B cell (primary cell): Measurements from ENCODE around the gene NTM. TPM values are rescaled to one million over a fixed set of nuclear protein-coding genes. Genes with fewer than 3 reads are reported as not detected.

ENCODE experiments used
- ATAC-seq: fragments of 200-7000 bp; cut with Tn5 transposase; one replicate; pipeline ENCODE4 v1.10.0; 2021; ENCODE audit warnings: low read depth, mild to moderate bottlenecking, moderate number of reproducible peaks, moderate library complexity
- CTCF ChIA-PET: fragments of 350-600 bp; sonication (Branson Sonifier 250); formaldehyde crosslinking; loops from one replicate; lab custom pipeline; 2021; ENCODE audit warnings: antibody characterized with exemption, inconsistent platforms; lab: Charles Lee
- POLR2A ChIA-PET: fragments of 350-600 bp; sonication (Branson Sonifier 250); formaldehyde crosslinking; loops from one replicate; lab custom pipeline; 2021; ENCODE audit warnings: antibody characterized with exemption; lab: Charles Lee
- DNase-seq: peaks from one replicate; pipeline ENCODE4 v3.0.0; 2013
- H2AFZ ChIP-seq: 2 replicates; pipeline ENCODE4 v1.6.1; 2012; ENCODE audit warnings: mild to moderate bottlenecking, low read depth, low read length; ENCODE audit not compliant: insufficient read depth, poor library complexity, severe bottlenecking
- H3K27ac ChIP-seq, 2 donors: 1 replicate in 1 of 2; 2 replicates in 1 of 2; pipeline ENCODE4 v1.5.1; 2012 to 2013; ENCODE audit warnings: low read length in 2 of 2, mild to moderate bottlenecking in 2 of 2, moderate library complexity in 1 of 2
- H3K27me3 ChIP-seq, 4 experiments: fragments of 200-600 bp in 1 of 4; sonication (generic) in 1 of 4; replicated peaks in 1 of 4; 1 replicate in 2 of 4; 2 replicates in 2 of 4; pipeline versions ENCODE4 v1.6.1 to v1.7.0; 2013 to 2016; ENCODE audit warnings: low read length in 3 of 4, mild to moderate bottlenecking in 2 of 4, mixed read lengths in 1 of 4, moderate library complexity in 1 of 4; ENCODE audit not compliant: insufficient read depth in 4 of 4, control insufficient read depth in 3 of 4; ENCODE audit errors: control extremely low read depth in 1 of 4
- H3K36me3 ChIP-seq, 2 experiments: replicated peaks in 1 of 2; 1 replicate in 1 of 2; 2 replicates in 1 of 2; pipeline versions ENCODE4 v1.6.1 to v1.7.1; 2013; ENCODE audit warnings: low read length in 1 of 2; ENCODE audit not compliant: insufficient read depth in 2 of 2, control insufficient read depth in 1 of 2; ENCODE audit errors: control extremely low read depth in 1 of 2, extremely low read depth in 1 of 2
- H3K4me1 ChIP-seq, 2 donors: fragments of 200-600 bp in 1 of 2; sonication (generic) in 1 of 2; 1 replicate in 1 of 2; 2 replicates in 1 of 2; pipeline versions ENCODE4 v1.5.1 to v1.6.1; 2013 to 2017; ENCODE audit warnings: low read length in 2 of 2; ENCODE audit not compliant: control insufficient read depth in 2 of 2, insufficient read depth in 2 of 2
- H3K4me2 ChIP-seq: replicated peaks from 2 replicates; pipeline ENCODE3; 2012; ENCODE audit warnings: mild to moderate bottlenecking, low read depth, low read length; ENCODE audit not compliant: poor library complexity, severe bottlenecking
- H3K4me3 ChIP-seq, 5 experiments: fragments of 200-600 bp in 1 of 5; sonication (generic) in 1 of 5; 1 replicate in 3 of 5; 2 replicates in 2 of 5; pipeline versions ENCODE4 v1.5.1 to v1.7.0; 2011 to 2016; ENCODE audit warnings: low read length in 4 of 5, mild to moderate bottlenecking in 4 of 5, low read depth in 2 of 5, control low read depth in 1 of 5, moderate library complexity in 1 of 5; ENCODE audit not compliant: insufficient read depth in 1 of 5; ENCODE audit errors: control extremely low read depth in 1 of 5, extremely low read depth in 1 of 5
- H3K79me2 ChIP-seq: fragments of 200-600 bp; sonication (generic); one replicate; pipeline ENCODE4 v1.6.0; 2016; ENCODE audit warnings: low read length; ENCODE audit not compliant: control insufficient read depth, insufficient read depth
- H3K9ac ChIP-seq: fragments of 200-600 bp; sonication (generic); 2 replicates; pipeline ENCODE4 v1.6.1; 2017; ENCODE audit warnings: mild to moderate bottlenecking, low read length, moderate library complexity
- H3K9me3 ChIP-seq, 3 donors: one replicate each; pipeline versions ENCODE4 v1.6.1 to v1.7.1; 2013; ENCODE audit warnings: low read length in 2 of 3; ENCODE audit not compliant: control insufficient read depth in 2 of 3, insufficient read depth in 1 of 3; ENCODE audit errors: control extremely low read depth in 1 of 3
- H4K20me1 ChIP-seq: 2 replicates; pipeline ENCODE4 v1.6.0; 2012; ENCODE audit warnings: mild to moderate bottlenecking, low read length; ENCODE audit not compliant: insufficient read depth, control insufficient read depth, poor library complexity, severe bottlenecking
- H3K27ac Mint-ChIP-seq: one replicate; pipeline ENCODE4 v1.8.0; 2021; ENCODE audit warnings: mixed read lengths
- H3K27me3 Mint-ChIP-seq: one replicate; pipeline ENCODE4 v1.8.0; 2021; ENCODE audit warnings: mixed read lengths
- H3K4me1 Mint-ChIP-seq: one replicate; pipeline ENCODE4 v1.8.0; 2021; ENCODE audit warnings: mixed read lengths
- H3K4me3 Mint-ChIP-seq: one replicate; pipeline ENCODE4 v1.8.0; 2021; ENCODE audit warnings: mixed read lengths
- H3K9me3 Mint-ChIP-seq: one replicate; pipeline ENCODE4 v1.8.0; 2022; ENCODE audit warnings: mixed read lengths; ENCODE audit not compliant: insufficient read depth
- CTCF ChIP-seq: fragments of 200-600 bp; IDR thresholded peaks from one replicate; pipeline ENCODE4 v1.8.0; 2022; ENCODE audit warnings: antibody characterized with exemption, mild to moderate bottlenecking
- EZH2 ChIP-seq: IDR thresholded peaks from 2 replicates; pipeline ENCODE4 v1.6.1; 2012; ENCODE audit warnings: borderline replicate concordance, low read depth, mild to moderate bottlenecking, moderate library complexity, low read length; ENCODE audit not compliant: insufficient read depth, poor library complexity, severe bottlenecking
- WGBS: methylation state at CpG from one replicate; pipeline ENCODE4 v1.1.5; 2013; ENCODE audit warnings: missing lambda C conversion rate; ENCODE audit not compliant: insufficient coverage; 5-methylcytosine and 5-hydroxymethylcytosine counted together
- intact Hi-C: fragments of 100-400 bp; cut with micrococcal nuclease; formaldehyde crosslinking; loops from one replicate; pipeline ENCODE4 v1.10.0; 2022
- polyA plus RNA-seq: library from polyadenylated mRNA; depleted of rRNA; stranded (reverse); fragments of >200 nt; gene quantifications from 2 replicates; pipeline ENCODE4 v1.2.3, GENCODE V29; 2012
- total RNA-seq, 2 donors: library from RNA; stranded (reverse); fragments of 120-200 nt in 1 of 2; gene quantifications; 1 replicate in 1 of 2; 2 replicates in 1 of 2; pipeline versions ENCODE4 v1.2.3 to v1.2.4, GENCODE V29; 2013 to 2022

Gene NTM
- total and polyA plus RNA-seq, 2 donors (not counting 1 experiment from before 2014, with no cell fraction given): not detected

GRCh38 chr11:131750692-131751091 lies 380.3 kb downstream of the NTM start:
- no peaks in the 10 kb centered on the region for H4K20me1 ChIP-seq
- H3K4me2 ChIP-seq: no peak overlapping the region
- intact Hi-C loops: no loop called here
- no peak for TF ChIP-seq EZH2
- no peaks in the 10 kb centered on the region for H3K79me2 ChIP-seq
- H3K27ac Mint-ChIP-seq: no peak overlapping the region
- H3K27me3 Mint-ChIP-seq: no peaks in the 10 kb centered on the region
- no peak overlapping the region for H3K9ac ChIP-seq
- no peaks in the 10 kb centered on the region for H3K27me3 ChIP-seq
- no peak for ATAC-seq
- H3K27ac ChIP-seq: no peak overlapping the region
- CTCF ChIA-PET: no interaction called here
- H3K4me3 ChIP-seq: no peak overlapping the region
- H2AFZ ChIP-seq: no peak overlapping the region
- peaks cover 2% of the 10 kb centered on the region for H3K9me3 Mint-ChIP-seq
- 87% methylated on average over 4 of the region's 5 CpGs for whole genome bisulfite sequencing
- H3K4me3 Mint-ChIP-seq: no peak overlapping the region
- H3K36me3 ChIP-seq: no peaks in the 10 kb centered on the region
- POLR2A ChIA-PET: no interaction called here
- H3K4me1 Mint-ChIP-seq: no peaks in the 10 kb centered on the region
- DNase-seq: no peak
- no peaks in the 10 kb centered on the region for H3K4me1 ChIP-seq
- peaks cover 0 to 2% (median 0%) of the 10 kb centered on the region in 3 donors for H3K9me3 ChIP-seq

- no peak overlapping the region for H3K27ac ChIP-seq
- peaks cover 0 to 2% (median 0%) of the 10 kb centered on the region in 3 donors for H3K9me3 ChIP-seq
- no peak overlapping the region for H3K4me3 ChIP-seq
- TF ChIP-seq EZH2 (no peak), CTCF (no peak)
- ChIA-PET POLR2A (no interaction called here), CTCF (no interaction called here)
- H4K20me1 ChIP-seq: no peaks in the 10 kb centered on the region
- H3K4me2 ChIP-seq: no peak overlapping the region
- no peaks in the 10 kb centered on the region for H3K36me3 ChIP-seq
- WGBS: 100% methylated on average over 1 of the region's 3 CpGs
- no peak for ATAC-seq
- H2AFZ ChIP-seq: no peak overlapping the region
- DNase-seq: no peak
- no peaks in the 10 kb centered on the region for H3K4me1 ChIP-seq
- no peaks in the 10 kb centered on the region for H3K27me3 Mint-ChIP-seq
- H3K4me1 Mint-ChIP-seq: no peaks in the 10 kb centered on the region
- H3K4me3 Mint-ChIP-seq: no peak overlapping the region
- intact Hi-C loops: no loop called here
- H3K79me2 ChIP-seq: no peaks in the 10 kb centered on the region
- H3K27me3 ChIP-seq: no peaks in the 10 kb centered on the region
- no peak overlapping the region for H3K9ac ChIP-seq
- H3K27ac Mint-ChIP-seq: no peak overlapping the region
- H3K9me3 Mint-ChIP-seq: peaks cover 2% of the 10 kb centered on the region
These were observed 384.3 kb downstream of the NTM start for GRCh38 chr11:131754671-131755070.
